Measurements from ENCODE around the gene S100A12.

S100A12 gene

GRCh38 chr1:153384958-153385580, 9.6 kb upstream of the S100A12 start:
- H3K36me3 ChIP-seq (ENCODE audit: control insufficient read depth, insufficient read depth, low read length) = no peaks in the 10 kb centered on the region
- no peak overlapping the region for H3K4me3 ChIP-seq (replicated peaks; ENCODE audit: low read depth, low read length)
- DNase-seq (ENCODE audit: extremely low read depth, insufficient read length) = no peak
- TF ChIP-seq CTCF (IDR thresholded peaks at IDR 0.05; ENCODE audit: insufficient read depth, low read length, poor library complexity, severe bottlenecking) = no peak
- no peaks in the 10 kb centered on the region for H3K27me3 ChIP-seq (replicated peaks; ENCODE audit: control insufficient read depth, insufficient read depth, low read length)

GRCh38 chr1:153380711-153381110, 5.3 kb upstream of the S100A12 start:
- Histone ChIP-seq H3K27me3 (replicated peaks; ENCODE audit: control insufficient read depth, insufficient read depth, low read length) (no peaks in the 10 kb centered on the region), H3K4me3 (replicated peaks; ENCODE audit: low read depth, low read length) (no peak overlapping the region), H3K36me3 (ENCODE audit: control insufficient read depth, insufficient read depth, low read length) (no peaks in the 10 kb centered on the region)
- TF ChIP-seq CTCF (IDR thresholded peaks at IDR 0.05; ENCODE audit: insufficient read depth, low read length, poor library complexity, severe bottlenecking) = no peak
- no peak for DNase-seq (ENCODE audit: extremely low read depth, insufficient read length)

DNA sequence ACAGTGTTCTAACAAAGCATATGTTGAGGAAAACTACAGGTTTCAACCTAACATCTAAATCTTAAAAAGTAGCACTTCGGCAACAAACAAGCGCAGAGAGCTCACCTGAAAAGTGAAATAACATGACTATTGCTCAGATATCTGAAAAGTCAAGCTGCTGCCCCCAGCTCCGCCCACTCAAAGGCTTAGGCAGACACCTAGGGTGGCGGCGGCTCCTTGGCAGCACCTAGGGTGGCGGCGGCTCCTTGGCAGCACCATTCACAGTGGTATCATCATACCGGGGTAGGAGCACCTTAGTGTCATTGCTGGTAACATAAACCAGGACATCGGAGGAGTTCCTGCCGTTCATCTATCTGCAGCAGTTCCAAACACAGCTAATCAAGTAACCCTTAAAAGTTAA, 4.2 kb upstream of the S100A12 start:
- Histone ChIP-seq H3K4me3 (replicated peaks; ENCODE audit: low read depth, low read length) (no peak overlapping the region), H3K36me3 (ENCODE audit: control insufficient read depth, insufficient read depth, low read length) (no peaks in the 10 kb centered on the region), H3K27me3 (replicated peaks; ENCODE audit: control insufficient read depth, insufficient read depth, low read length) (no peaks in the 10 kb centered on the region)
- no peak for TF ChIP-seq CTCF (IDR thresholded peaks at IDR 0.05; ENCODE audit: insufficient read depth, low read length, poor library complexity, severe bottlenecking)
- DNase-seq (ENCODE audit: extremely low read depth, insufficient read length) = no peak

- DNase-seq (ENCODE audit: extremely low read depth, insufficient read length) = no peak
- H3K36me3 ChIP-seq (ENCODE audit: control insufficient read depth, insufficient read depth, low read length) = no peaks in the 10 kb centered on the region
- peaks cover 2% of the 10 kb centered on the region for H3K27me3 ChIP-seq (replicated peaks; ENCODE audit: control insufficient read depth, insufficient read depth, low read length)
- no peak for TF ChIP-seq CTCF (IDR thresholded peaks at IDR 0.05; ENCODE audit: insufficient read depth, low read length, poor library complexity, severe bottlenecking)
- H3K4me3 ChIP-seq (replicated peaks; ENCODE audit: low read depth, low read length) = no peak overlapping the region
Measured at GRCh38 chr1:153374071-153374470, 1.4 kb downstream of the S100A12 start.

GRCh38 chr1:153372571-153372970, 2.9 kb downstream of the S100A12 start:
- H3K4me3 ChIP-seq (replicated peaks; ENCODE audit: low read depth, low read length) = no peak overlapping the region
- peaks cover 2% of the 10 kb centered on the region for H3K27me3 ChIP-seq (replicated peaks; ENCODE audit: control insufficient read depth, insufficient read depth, low read length)
- no peaks in the 10 kb centered on the region for H3K36me3 ChIP-seq (ENCODE audit: control insufficient read depth, insufficient read depth, low read length)
- no peak for TF ChIP-seq CTCF (IDR thresholded peaks at IDR 0.05; ENCODE audit: insufficient read depth, low read length, poor library complexity, severe bottlenecking)
- DNase-seq (ENCODE audit: extremely low read depth, insufficient read length) = no peak

DNA sequence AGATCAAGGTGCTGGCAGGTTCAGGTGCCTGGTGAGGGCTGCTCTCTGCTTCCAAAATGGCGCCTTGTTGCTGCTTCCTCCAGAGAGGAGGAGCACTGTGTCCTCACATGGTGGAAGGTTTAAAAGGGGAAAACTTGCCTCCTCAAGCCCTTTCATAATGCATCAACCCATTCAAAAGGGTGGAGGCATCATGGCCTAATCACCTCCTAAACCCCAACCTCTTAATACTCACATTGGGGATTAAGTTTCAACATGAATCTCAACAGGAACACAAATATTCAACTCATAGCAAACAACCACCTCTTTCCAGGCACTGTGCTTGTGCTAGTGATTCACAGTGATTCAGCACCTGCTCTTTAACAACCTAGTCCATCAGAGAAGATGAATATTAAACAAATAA, 4.2 kb downstream of the S100A12 start:
- Histone ChIP-seq H3K36me3 (ENCODE audit: control insufficient read depth, insufficient read depth, low read length) (no peaks in the 10 kb centered on the region), H3K27me3 (replicated peaks; ENCODE audit: control insufficient read depth, insufficient read depth, low read length) (peaks cover 2% of the 10 kb centered on the region)

More for the DNA sequence above, 4.2 kb downstream of the S100A12 start:
- no peak for TF ChIP-seq CTCF (IDR thresholded peaks at IDR 0.05; ENCODE audit: insufficient read depth, low read length, poor library complexity, severe bottlenecking)
- no peak overlapping the region for H3K4me3 ChIP-seq (replicated peaks; ENCODE audit: low read depth, low read length)
- no peak for DNase-seq (ENCODE audit: extremely low read depth, insufficient read length)
